Memory B cell (primary cell): ENCODE data around the gene MBNL1.
"Not testable (repeated sequence)": the region's sequence is repeated elsewhere in the genome, so short reads cannot be mapped to it uniquely, and the experiment has no call there.

Source experiments
- ATAC-seq: fragments of 150-1000 bp; cut with Tn5 transposase; 2 replicates; pipeline ENCODE4 v1.10.0; 2021; ENCODE audit warnings: low read depth, mild to moderate bottlenecking, moderate library complexity
- DNase-seq, 2 donors: peaks; one replicate each; pipeline ENCODE4 v3.0.0; 2022; ENCODE audit warnings: low spot score in 2 of 2
- H3K27ac Mint-ChIP-seq: one replicate; pipeline ENCODE4 v1.8.0; 2022; ENCODE audit warnings: mild to moderate bottlenecking, moderate library complexity, mixed read lengths
- H3K27me3 Mint-ChIP-seq: one replicate; pipeline ENCODE4 v1.8.0; 2022; ENCODE audit warnings: mixed read lengths
- H3K36me3 Mint-ChIP-seq: one replicate; pipeline ENCODE4 v1.8.0; 2022; ENCODE audit warnings: mild to moderate bottlenecking, mixed read lengths
- H3K4me1 Mint-ChIP-seq: one replicate; pipeline ENCODE4 v1.8.0; 2022; ENCODE audit warnings: mixed read lengths
- H3K4me3 Mint-ChIP-seq: one replicate; pipeline ENCODE4 v1.8.0; 2022; ENCODE audit warnings: mild to moderate bottlenecking, moderate library complexity, mixed read lengths
- H3K9me3 Mint-ChIP-seq: one replicate; pipeline ENCODE4 v1.8.0; 2022; ENCODE audit warnings: mixed read lengths

MBNL1 gene

DNA sequence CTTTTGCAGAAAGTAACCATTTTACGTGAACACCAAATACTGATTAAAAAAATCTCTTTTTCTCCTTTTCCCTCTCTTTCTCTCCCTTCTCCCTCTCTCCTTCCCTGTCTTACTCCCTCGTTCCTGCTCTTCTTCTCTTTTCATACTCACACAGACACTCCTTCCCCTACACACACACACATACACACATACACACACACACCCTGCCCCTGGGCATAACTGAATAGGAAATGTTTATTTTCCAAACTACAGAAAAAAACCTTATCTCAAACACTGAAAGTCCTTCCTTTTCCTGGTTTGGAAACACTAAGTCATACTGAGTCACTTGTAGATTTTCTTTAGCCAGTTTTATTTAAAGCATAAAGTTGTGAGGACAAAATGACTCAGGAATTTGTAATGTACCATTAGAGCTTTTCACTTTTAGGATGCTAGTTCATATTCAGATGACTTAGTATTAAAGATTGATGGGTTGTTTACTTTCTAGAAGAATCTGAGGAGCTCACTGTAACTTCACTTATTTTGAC lies 62.4 kb downstream of the MBNL1 start:
- peak overlapping the region; percentile 2 for H3K4me3 Mint-ChIP-seq
- H3K36me3 Mint-ChIP-seq, result peaks cover 13% of the 10 kb centered on the region
- peaks cover 44% of the 10 kb centered on the region for H3K4me1 Mint-ChIP-seq
- H3K9me3 Mint-ChIP-seq, result peaks cover 1% of the 10 kb centered on the region
- H3K27ac Mint-ChIP-seq, result peak overlapping the region; percentile 58
- DNase-seq (no peak), ATAC-seq (no peak)
- no peaks in the 10 kb centered on the region for H3K27me3 Mint-ChIP-seq

DNA sequence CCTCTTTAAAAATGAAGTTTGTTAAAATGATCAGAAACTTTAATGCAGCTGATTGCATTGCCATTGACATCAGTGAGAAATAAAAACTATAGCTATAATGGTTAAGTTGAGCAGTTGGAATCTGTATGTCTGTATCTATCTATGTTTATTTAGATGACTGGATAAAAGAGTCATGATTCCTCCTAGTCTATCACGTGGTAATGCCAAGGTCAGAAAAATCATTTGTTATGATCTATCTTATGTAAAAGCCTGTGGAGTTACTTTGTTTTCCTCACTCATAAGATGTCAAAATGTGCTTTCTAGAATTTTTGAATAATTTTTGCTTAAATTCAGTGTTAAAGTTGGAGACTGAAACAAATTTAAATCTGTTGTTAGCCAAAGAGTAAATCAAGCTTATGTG lies 63.3 kb downstream of the MBNL1 start:
- H3K4me3 Mint-ChIP-seq, result no peak overlapping the region

DNA sequence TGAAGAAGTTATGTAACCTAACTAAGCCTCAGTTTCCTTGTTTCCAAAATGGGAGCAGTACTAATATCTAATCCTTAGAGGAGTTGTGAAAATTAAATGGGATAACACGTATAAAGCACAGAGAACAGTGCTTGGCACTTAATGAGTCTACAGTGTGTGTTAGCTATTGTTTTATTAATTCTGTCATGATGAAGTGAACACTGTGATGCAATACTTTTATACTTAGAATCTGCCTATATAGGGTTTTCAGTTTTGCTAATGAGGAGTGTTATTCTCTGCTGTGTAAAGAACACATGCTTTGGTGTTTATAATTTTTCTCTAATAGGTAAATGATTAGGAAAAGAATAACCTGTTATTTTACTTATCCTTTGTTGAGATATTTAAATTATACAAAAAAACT lies 65.2 kb downstream of the MBNL1 start:
- Mint-ChIP-seq H3K27me3 (no peaks in the 10 kb centered on the region), H3K36me3 (peaks cover 14% of the 10 kb centered on the region), H3K4me1 (peaks cover 45% of the 10 kb centered on the region), H3K4me3 (no peak overlapping the region), H3K27ac (no peak overlapping the region), H3K9me3 (peaks cover 1% of the 10 kb centered on the region)
- ATAC-seq (no peak), DNase-seq (no peak)

More for the DNA sequence above, 63.3 kb downstream of the MBNL1 start:
- Mint-ChIP-seq H3K27me3 (no peaks in the 10 kb centered on the region), H3K36me3 (peaks cover 13% of the 10 kb centered on the region), H3K9me3 (peaks cover 1% of the 10 kb centered on the region), H3K4me1 (peaks cover 44% of the 10 kb centered on the region), H3K27ac (peak overlapping the region; percentile 58)
- ATAC-seq (no peak), DNase-seq (no peak)

DNA sequence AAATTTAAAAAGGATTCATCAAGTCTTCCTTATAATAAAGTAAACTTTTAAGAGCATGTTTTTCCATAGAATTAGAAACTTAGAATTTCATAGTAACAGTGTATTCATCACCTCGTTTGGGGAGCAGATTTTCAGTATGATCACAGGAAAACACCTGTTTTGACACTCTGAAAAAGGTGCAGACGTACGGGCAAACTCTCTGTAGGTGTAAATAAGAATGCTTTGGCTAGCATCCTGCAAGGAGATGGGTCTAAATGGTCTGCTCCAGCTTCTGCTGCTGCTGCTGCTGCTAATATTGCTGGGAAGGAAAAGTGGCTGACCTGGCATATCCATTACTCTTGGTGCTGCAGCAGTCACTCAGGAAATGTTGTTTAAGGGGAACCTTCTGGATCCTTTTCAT lies 66.0 kb downstream of the MBNL1 start:
- Mint-ChIP-seq H3K9me3 (peaks cover 1% of the 10 kb centered on the region), H3K4me3 (peak overlapping the region; percentile 14), H3K4me1 (peaks cover 43% of the 10 kb centered on the region), H3K27ac (peak overlapping the region; percentile 31), H3K36me3 (peaks cover 14% of the 10 kb centered on the region), H3K27me3 (no peaks in the 10 kb centered on the region)
- no peak for ATAC-seq
- no peak for DNase-seq

DNA sequence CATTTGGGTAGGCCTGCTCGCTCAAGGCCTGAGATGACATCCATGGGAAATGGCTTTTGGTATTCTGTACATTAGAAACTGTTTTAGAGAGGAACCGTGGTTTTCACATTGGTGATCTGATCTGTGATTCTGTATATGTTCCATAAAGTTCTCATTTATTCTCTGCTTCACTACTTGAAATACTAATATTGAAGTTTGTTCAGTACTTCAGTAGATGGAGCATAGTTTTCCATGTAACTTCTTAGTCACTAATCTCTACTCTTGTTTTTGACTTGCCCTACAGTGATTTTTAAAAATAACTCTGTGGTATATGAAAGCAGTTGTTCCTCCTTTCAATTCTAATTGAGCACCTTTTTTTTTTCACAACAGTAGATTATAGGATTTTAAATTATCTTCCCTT lies 66.5 kb downstream of the MBNL1 start:
- H3K9me3 Mint-ChIP-seq, result peaks cover 1% of the 10 kb centered on the region
- peak; percentile 22 for ATAC-seq
- no peaks in the 10 kb centered on the region for H3K27me3 Mint-ChIP-seq

DNA sequence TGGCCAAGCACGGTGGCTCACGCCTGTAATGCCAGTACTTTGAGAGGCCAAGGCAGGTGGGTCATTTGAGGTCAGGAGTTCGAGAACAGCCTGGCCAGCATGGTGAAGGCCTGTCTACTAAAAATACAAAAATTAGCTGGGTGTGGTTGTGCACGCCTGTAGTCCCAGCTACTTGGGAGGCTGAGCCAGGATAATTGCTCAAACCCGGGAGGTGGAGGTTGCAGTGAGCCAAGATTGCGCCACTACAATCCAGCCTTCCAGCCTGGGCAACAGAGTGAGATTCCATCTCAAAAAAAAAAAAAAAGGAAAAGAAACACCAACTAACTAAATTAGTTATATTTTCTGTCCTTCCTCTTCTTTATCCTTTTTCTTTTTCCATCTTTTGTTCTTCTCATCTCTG lies 68.6 kb downstream of the MBNL1 start:
- not testable (repeated sequence) for ATAC-seq, H3K4me3 Mint-ChIP-seq, DNase-seq, H3K27me3 Mint-ChIP-seq, H3K9me3 Mint-ChIP-seq, H3K27ac Mint-ChIP-seq
- peaks cover 13% of the 10 kb centered on the region for H3K36me3 Mint-ChIP-seq
- H3K4me1 Mint-ChIP-seq, result peaks cover 36% of the 10 kb centered on the region

More for the DNA sequence above, 66.5 kb downstream of the MBNL1 start:
- no peak for DNase-seq
- H3K27ac Mint-ChIP-seq, result peak overlapping the region; percentile 31
- H3K4me1 Mint-ChIP-seq, result peaks cover 45% of the 10 kb centered on the region
- peaks cover 17% of the 10 kb centered on the region for H3K36me3 Mint-ChIP-seq
- peak overlapping the region; percentile 14 for H3K4me3 Mint-ChIP-seq

DNA sequence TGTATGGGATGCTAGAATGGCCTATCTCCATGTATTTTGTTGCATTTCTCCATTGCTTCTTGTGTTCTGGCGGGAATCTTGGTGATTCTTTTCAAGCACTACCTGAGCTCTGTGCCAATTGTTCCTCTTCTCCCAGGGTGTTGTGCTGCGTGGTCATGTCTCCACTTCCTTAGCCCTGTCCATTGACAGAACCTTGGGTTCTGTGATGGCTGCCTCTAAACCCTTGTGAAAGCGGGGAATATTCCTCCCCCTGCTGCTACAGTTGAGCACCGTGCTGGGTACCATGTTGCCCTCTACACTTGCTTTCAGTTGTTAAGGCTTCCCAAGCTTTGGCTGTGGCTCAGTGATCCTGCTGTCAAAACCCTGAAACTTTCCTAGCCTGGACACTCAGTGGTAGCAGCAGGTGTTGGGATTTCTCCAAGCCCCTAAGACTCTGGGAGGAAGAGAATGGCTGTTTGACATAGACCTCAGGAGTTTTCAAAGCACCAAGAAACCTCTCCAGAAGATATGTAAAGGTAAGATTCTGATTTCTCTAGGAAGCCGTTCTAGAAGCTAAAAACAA lies 69.5 kb downstream of the MBNL1 start:
- Mint-ChIP-seq H3K36me3 (peaks cover 19% of the 10 kb centered on the region), H3K9me3 (no peaks in the 10 kb centered on the region), H3K27me3 (no peaks in the 10 kb centered on the region), H3K27ac (no peak overlapping the region), H3K4me1 (peaks cover 32% of the 10 kb centered on the region), H3K4me3 (no peak overlapping the region)
- ATAC-seq (no peak), DNase-seq (no peak)

DNA sequence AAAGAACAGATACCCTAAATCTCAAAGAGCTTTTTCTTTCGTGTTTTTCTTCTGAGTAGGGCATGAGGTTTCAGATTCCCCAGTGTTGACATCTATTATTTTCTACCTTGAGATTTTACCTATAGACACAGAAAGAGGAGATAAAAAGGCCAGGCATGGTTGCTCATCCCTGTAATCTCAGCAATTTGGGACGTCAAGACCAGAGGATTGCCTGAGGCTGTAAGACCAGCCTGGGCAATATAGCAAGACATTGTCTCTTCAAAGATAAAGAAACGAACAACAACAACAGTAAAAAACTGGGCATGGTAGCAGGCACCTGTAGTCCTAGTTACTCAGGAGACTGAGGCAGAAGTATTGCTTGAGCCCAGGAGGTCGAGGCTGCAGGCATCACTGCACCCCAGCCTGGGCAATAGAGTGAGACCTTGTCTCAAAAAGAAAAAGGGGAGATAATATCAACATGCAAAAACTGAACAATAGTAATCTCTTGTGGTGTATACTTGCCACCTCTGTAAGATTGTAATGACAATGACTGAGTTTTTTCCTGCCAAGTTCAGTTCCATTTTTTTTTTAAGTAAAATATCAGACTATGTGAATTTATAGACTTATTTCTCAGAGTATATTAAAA lies 71.3 kb downstream of the MBNL1 start:
- Mint-ChIP-seq H3K27ac (peak overlapping the region; percentile 22), H3K36me3 (peaks cover 23% of the 10 kb centered on the region), H3K4me3 (no peak overlapping the region), H3K4me1 (peaks cover 27% of the 10 kb centered on the region), H3K27me3 (no peaks in the 10 kb centered on the region), H3K9me3 (no peaks in the 10 kb centered on the region)
- DNase-seq (no peak), ATAC-seq (no peak)

DNA sequence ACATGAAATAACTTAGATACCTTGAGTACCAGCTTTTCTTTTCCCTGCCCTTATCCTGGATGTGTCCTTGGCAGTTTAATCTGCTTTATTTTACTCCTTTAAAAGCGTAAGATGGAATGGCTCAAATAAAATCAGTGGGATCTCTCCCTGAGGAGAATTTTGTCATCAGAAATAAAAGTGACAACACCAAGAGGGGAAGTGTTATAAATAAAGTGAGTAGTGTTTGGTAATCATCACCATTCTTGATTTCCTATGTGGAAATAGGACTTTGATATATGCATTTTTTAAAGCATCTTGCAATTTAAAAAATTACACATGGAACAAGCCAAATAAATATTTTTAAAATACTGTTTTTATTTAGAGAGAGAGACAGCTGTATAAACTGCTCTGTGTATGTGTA lies 76.5 kb downstream of the MBNL1 start:
- Mint-ChIP-seq H3K36me3 (peaks cover 19% of the 10 kb centered on the region), H3K27me3 (no peaks in the 10 kb centered on the region), H3K27ac (peak overlapping the region; percentile 12)

DNA sequence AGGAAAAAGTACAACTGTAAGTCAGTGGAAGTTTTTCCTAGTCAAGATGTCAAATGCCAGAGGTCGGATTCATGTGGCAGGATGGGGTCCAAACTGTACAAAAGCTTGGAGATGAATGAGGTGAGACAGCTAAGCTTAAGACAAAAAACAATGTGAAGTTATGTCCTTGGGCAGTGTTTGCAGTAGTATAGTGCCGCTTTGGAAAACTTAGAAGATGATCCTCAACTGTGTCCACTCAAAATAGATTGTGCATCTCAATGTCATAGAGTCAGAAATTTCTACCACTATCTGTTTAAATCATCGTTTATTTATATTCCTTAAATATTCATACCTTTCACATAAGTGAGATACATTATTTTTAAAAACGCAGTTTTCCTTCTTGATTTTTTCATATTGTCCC lies 77.3 kb downstream of the MBNL1 start:
- no peak for ATAC-seq
- H3K27me3 Mint-ChIP-seq, result no peaks in the 10 kb centered on the region
- no peak for DNase-seq
- no peak overlapping the region for H3K4me3 Mint-ChIP-seq
- peaks cover 19% of the 10 kb centered on the region for H3K36me3 Mint-ChIP-seq
- no peaks in the 10 kb centered on the region for H3K9me3 Mint-ChIP-seq
- peaks cover 11% of the 10 kb centered on the region for H3K4me1 Mint-ChIP-seq
- peak overlapping the region; percentile 22 for H3K27ac Mint-ChIP-seq

More for the DNA sequence above, 76.5 kb downstream of the MBNL1 start:
- Mint-ChIP-seq H3K9me3 (no peaks in the 10 kb centered on the region), H3K4me1 (peaks cover 11% of the 10 kb centered on the region), H3K4me3 (no peak overlapping the region)
- ATAC-seq (no peak), DNase-seq (no peak)

DNA sequence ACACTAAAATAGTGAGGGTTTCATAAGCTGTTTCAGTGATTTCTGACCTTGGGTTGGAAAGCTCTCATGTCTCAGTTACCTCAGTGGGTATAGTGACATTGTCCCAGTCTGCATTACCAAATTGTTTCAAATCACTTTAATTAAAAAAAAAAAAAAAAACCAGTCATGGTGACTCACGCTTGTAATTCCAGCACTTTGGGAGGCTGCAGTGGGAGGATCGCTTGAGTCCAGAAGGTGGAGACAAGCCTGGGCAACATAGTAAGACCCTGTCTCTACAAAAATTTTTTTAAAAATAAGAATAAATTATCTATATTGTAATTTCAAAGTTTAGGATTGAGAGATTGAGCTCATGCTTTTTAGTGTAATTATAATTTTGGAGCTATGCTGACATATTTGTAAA lies 78.0 kb downstream of the MBNL1 start:
- Mint-ChIP-seq H3K36me3 (peaks cover 19% of the 10 kb centered on the region), H3K9me3 (no peaks in the 10 kb centered on the region), H3K4me3 (no peak overlapping the region), H3K27ac (no peak overlapping the region), H3K4me1 (peaks cover 11% of the 10 kb centered on the region), H3K27me3 (no peaks in the 10 kb centered on the region)
- ATAC-seq (no peak), DNase-seq (no peak)

DNA sequence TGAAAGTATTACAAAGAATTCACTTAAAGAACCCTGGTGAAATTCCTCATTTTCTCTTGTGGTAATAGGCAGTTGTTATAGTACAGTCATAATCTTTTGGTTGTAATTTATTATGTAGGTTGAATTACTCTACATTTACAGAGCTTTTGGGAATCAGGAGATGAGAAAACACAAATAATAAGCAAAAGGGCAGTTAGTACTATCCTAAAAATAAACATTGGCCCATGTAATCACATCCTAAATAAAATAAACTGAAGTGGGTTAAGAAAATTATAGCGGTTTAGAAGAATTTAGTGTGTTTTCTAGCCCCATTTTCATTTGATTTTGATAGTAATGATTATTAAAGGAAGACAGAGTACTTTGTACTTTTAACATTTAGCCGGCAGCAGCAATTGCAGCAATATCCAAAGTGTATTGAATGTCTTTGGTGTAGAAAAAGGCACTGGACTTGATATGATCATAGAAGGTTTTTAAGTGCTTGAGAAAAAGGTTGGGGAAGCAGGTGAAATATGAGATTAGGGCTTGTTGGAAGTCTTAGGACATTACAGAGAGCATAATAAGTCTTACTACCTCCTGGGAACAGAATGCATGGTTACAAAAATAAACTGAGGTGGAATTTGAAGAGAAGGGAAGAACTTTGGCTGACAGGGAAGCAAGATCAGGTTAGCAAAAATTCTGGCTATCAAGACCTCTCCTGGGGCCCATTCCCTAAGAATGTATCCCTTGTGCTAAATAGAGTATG lies 79.9 kb downstream of the MBNL1 start:
- ATAC-seq, result no peak
- no peaks in the 10 kb centered on the region for H3K9me3 Mint-ChIP-seq
- H3K4me3 Mint-ChIP-seq, result no peak overlapping the region
- H3K27ac Mint-ChIP-seq, result no peak overlapping the region
- peaks cover 14% of the 10 kb centered on the region for H3K4me1 Mint-ChIP-seq
- H3K36me3 Mint-ChIP-seq, result peaks cover 11% of the 10 kb centered on the region
- no peaks in the 10 kb centered on the region for H3K27me3 Mint-ChIP-seq
- DNase-seq, result no peak

DNA sequence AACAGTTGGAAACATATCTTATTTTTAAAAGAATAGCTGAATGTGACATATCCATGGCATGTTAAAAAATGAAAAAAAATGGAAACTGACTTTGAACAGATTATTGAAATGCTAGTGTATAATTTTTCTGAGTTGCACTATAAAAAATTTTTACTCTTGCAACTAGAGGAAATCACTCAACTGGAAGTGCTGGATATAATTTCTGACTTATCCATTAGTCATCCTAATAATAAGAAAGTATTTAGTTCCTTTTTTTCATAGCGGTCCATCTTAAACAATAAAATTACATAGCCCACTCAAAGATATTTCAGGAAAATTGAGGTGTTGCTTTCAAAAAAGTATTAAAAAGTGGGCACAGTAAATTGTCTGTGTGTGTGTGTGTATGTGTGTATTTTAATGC lies 80.7 kb downstream of the MBNL1 start:
- Mint-ChIP-seq H3K4me3 (no peak overlapping the region), H3K36me3 (peaks cover 14% of the 10 kb centered on the region), H3K4me1 (peaks cover 14% of the 10 kb centered on the region), H3K27me3 (no peaks in the 10 kb centered on the region), H3K27ac (no peak overlapping the region), H3K9me3 (no peaks in the 10 kb centered on the region)
- DNase-seq (no peak), ATAC-seq (no peak)

DNA sequence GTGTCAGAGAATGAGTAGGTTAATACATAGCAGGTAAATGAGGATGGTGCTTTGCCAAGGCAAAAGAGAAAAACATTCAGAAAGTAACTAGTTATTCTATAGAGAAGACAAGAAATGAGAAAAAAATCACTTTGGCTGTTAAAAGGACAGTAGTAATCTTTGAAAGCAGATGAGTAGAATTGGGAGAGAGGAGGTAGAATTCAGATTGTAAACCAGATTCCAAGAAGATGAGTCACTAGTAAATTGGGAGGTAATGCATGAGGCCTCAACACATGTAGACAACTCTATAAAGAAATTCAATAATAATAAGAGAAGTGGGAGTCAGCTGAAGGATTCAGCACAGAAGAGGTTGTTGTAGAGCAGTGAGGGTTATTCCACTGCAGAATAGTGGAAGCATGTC lies 81.4 kb downstream of the MBNL1 start:
- ATAC-seq (no peak), DNase-seq (no peak)
- H3K27ac Mint-ChIP-seq, result no peak overlapping the region
- peaks cover 9% of the 10 kb centered on the region for H3K36me3 Mint-ChIP-seq
- H3K27me3 Mint-ChIP-seq, result no peaks in the 10 kb centered on the region
- H3K4me3 Mint-ChIP-seq, result no peak overlapping the region
- no peaks in the 10 kb centered on the region for H3K9me3 Mint-ChIP-seq
- peaks cover 14% of the 10 kb centered on the region for H3K4me1 Mint-ChIP-seq
